Endothelial cell of umbilical vein (primary cell): ENCODE data around the gene INPP5A. TPM values are rescaled to one million over a fixed set of nuclear protein-coding genes. Genes with fewer than 3 reads are reported as not detected.

Source experiments
- BruUV-seq: library from RNA; stranded (reverse); fragments of 400-500 nt; replicated peaks from 2 replicates; lab custom pipeline; 2021; lab: Mats Ljungman, UMichigan
- CTCF ChIA-PET: fragments of 300-600, 350-600 bp; sonication (Branson Sonifier 250); formaldehyde crosslinking; loops from one replicate; lab custom pipeline; 2021; ENCODE audit warnings: antibody characterized with exemption, inconsistent platforms; lab: Charles Lee
- POLR2A ChIA-PET: fragments of 300-600, 350-600 bp; sonication (Branson Sonifier 250); formaldehyde crosslinking; loops from one replicate; lab custom pipeline; 2021; ENCODE audit warnings: antibody characterized with exemption, inconsistent platforms; lab: Charles Lee
- DNase-seq: peaks from one replicate; pipeline ENCODE4 v3.0.0-alpha.2; 2011; ENCODE audit warnings: low read depth, low spot score
- FAIRE-seq: peaks from 2 replicates; lab custom pipeline; 2011; peaks lifted over from hg19 to GRCh38; lab: Jason Lieb, UNC
- H2AFZ ChIP-seq: 2 replicates; pipeline ENCODE4 v1.6.0; 2012; ENCODE audit warnings: low read depth, low read length, control low read depth, inconsistent platforms
- H3K27ac ChIP-seq: 2 replicates; pipeline ENCODE4 v1.5.1; 2011; ENCODE audit warnings: low read depth, mild to moderate bottlenecking, control low read depth, low read length, moderate library complexity; ENCODE audit not compliant: insufficient read depth
- H3K27me3 ChIP-seq, 2 experiments: 2 replicates each; pipeline versions ENCODE4 v1.6.0 to v1.6.1; 2011; ENCODE audit warnings: low read length in 2 of 2, mixed read lengths in 1 of 2; ENCODE audit not compliant: control insufficient read depth in 2 of 2, insufficient read depth in 2 of 2
- H3K36me3 ChIP-seq, 2 experiments: 2 replicates in 1 of 2; 3 replicates in 1 of 2; pipeline ENCODE4 v1.5.1; 2011; ENCODE audit warnings: low read length in 2 of 2, mild to moderate bottlenecking in 1 of 2, moderate library complexity in 1 of 2; ENCODE audit not compliant: control insufficient read depth in 2 of 2, insufficient read depth in 2 of 2; ENCODE audit errors: extremely low read depth in 1 of 2
- H3K4me1 ChIP-seq: 3 replicates; pipeline ENCODE4 v1.5.1; 2011; ENCODE audit warnings: mild to moderate bottlenecking, low read length; ENCODE audit not compliant: control insufficient read depth, insufficient read depth; ENCODE audit errors: extremely low read depth
- H3K4me2 ChIP-seq: 2 replicates; pipeline ENCODE4 v1.6.1; 2011; ENCODE audit warnings: low read length, control low read depth, mixed read lengths; ENCODE audit not compliant: insufficient read depth
- H3K4me3 ChIP-seq, 3 experiments: fragments of 200-600 bp in 1 of 3; sonication (generic), shearing (Covaris generic) in 1 of 3; replicated peaks in 1 of 3; 2 replicates each; pipeline ENCODE4 v1.5.1; 2011 to 2016; ENCODE audit warnings: control low read depth in 3 of 3, low read length in 3 of 3, mild to moderate bottlenecking in 2 of 3, inconsistent platforms in 1 of 3, low read depth in 1 of 3, moderate library complexity in 1 of 3; ENCODE audit not compliant: insufficient read depth in 1 of 3
- H3K79me2 ChIP-seq: 2 replicates; pipeline ENCODE4 v1.6.0; 2012; ENCODE audit warnings: low read length, inconsistent platforms; ENCODE audit not compliant: control insufficient read depth, insufficient read depth
- H3K9ac ChIP-seq: replicated peaks from 2 replicates; pipeline ENCODE3; 2011; ENCODE audit warnings: low read length, control low read depth; ENCODE audit not compliant: insufficient read depth; ENCODE audit errors: extremely low read depth
- H3K9me1 ChIP-seq: replicated peaks from 3 replicates; pipeline ENCODE4 v1.6.0; 2011; ENCODE audit warnings: mild to moderate bottlenecking, low read length; ENCODE audit not compliant: control insufficient read depth, insufficient read depth; ENCODE audit errors: extremely low read depth
- H3K9me3 ChIP-seq: replicated peaks from 2 replicates; pipeline ENCODE4 v1.5.1; 2012; ENCODE audit warnings: low read length, inconsistent platforms; ENCODE audit not compliant: control insufficient read depth, insufficient read depth
- H4K20me1 ChIP-seq: replicated peaks from 2 replicates; pipeline ENCODE3; 2011; ENCODE audit warnings: mild to moderate bottlenecking, low read length; ENCODE audit not compliant: control insufficient read depth, insufficient read depth; ENCODE audit errors: extremely low read depth
- CTCF ChIP-seq, 2 donors: IDR thresholded peaks; 1 replicate in 1 of 2; 2 replicates in 1 of 2; pipeline ENCODE4 v1.5.1; 2011; ENCODE audit warnings: low read length in 2 of 2, mild to moderate bottlenecking in 2 of 2, moderate library complexity in 2 of 2, control low read depth in 1 of 2, inconsistent platforms in 1 of 2, low read depth in 1 of 2; ENCODE audit not compliant: insufficient read depth in 1 of 2; ENCODE audit errors: extremely low read depth in 1 of 2
- EZH2 ChIP-seq: IDR thresholded peaks from 2 replicates; pipeline ENCODE4 v1.6.1; 2012; ENCODE audit warnings: borderline replicate concordance, low read depth, mild to moderate bottlenecking, moderate library complexity, low read length, inconsistent platforms; ENCODE audit not compliant: severe bottlenecking
- JUN ChIP-seq: IDR thresholded peaks from 2 replicates; pipeline ENCODE4 v1.6.1; 2011; ENCODE audit warnings: borderline replicate concordance, low read depth; ENCODE audit not compliant: insufficient read length, insufficient read depth
- MAX ChIP-seq: IDR thresholded peaks from 2 replicates; pipeline ENCODE4 v1.6.1; 2011; ENCODE audit not compliant: insufficient read depth, insufficient read length
- POLR2A ChIP-seq: IDR thresholded peaks from 2 replicates; pipeline ENCODE4 v1.6.1; 2012; ENCODE audit warnings: low read depth, mild to moderate bottlenecking, control low read depth, low read length
- POLR2AphosphoS5 ChIP-seq: IDR thresholded peaks from 2 replicates; pipeline ENCODE4 v1.6.1; 2012; ENCODE audit warnings: low read depth, mild to moderate bottlenecking, control low read depth, low read length, moderate library complexity; ENCODE audit not compliant: insufficient read depth
- dilution Hi-C: fragments of 300-500 bp; cut with MboI; formaldehyde crosslinking; loops from one replicate; pipeline ENCODE4 v1.15.0; 2019; ENCODE audit warnings: low sequenced_read_pairs; ENCODE audit not compliant: extremely low pct_ligation_motif_present
- intact Hi-C: fragments of 100-400 bp; cut with micrococcal nuclease; formaldehyde crosslinking; loops from one replicate; pipeline ENCODE4 v1.10.0; 2022
- polyA plus RNA-seq, 4 experiments: library from polyadenylated mRNA; depleted of rRNA in 3 of 4; stranded (reverse) in 3 of 4; unstranded in 1 of 4; fragments of >200 nt; gene quantifications; 2 replicates each; pipeline versions ENCODE4 v1.2.1 to v1.2.3, GENCODE V29; 2011 to 2012; ENCODE audit warnings: missing spikeins in 1 of 4
- total RNA-seq: library from RNA; stranded (reverse); gene quantifications from 2 replicates; pipeline ENCODE4 v1.2.3, GENCODE V29; 2021

The INPP5A gene
- total and polyA plus RNA-seq, 2 donors (not counting 3 experiments of a cell fraction or from before 2014, with no cell fraction given) = 22.9 to 33.2 TPM

- dilution Hi-C loops = no loop called here
- Histone ChIP-seq H3K9me3 (no peaks in the 10 kb centered on the region), H3K27ac (no peak overlapping the region), H3K36me3 (no peaks in the 10 kb centered on the region), H3K4me1 (peaks cover 12% of the 10 kb centered on the region), H3K9me1 (no peaks in the 10 kb centered on the region), H3K79me2 (no peaks in the 10 kb centered on the region), H3K27me3 (no peaks in the 10 kb centered on the region), H4K20me1 (no peaks in the 10 kb centered on the region), H3K4me3 (no peak overlapping the region), H3K9ac (no peak overlapping the region), H2AFZ (no peak overlapping the region), H3K4me2 (no peak overlapping the region)
- intact Hi-C loops = no loop called here
- DNase-seq (no peak), FAIRE-seq (no peak)
- CTCF ChIA-PET = interaction anchor here (1.6 to 2.6 kb wide), 2 partner anchors 9 to 173 kb away, joined by 9 to 10 read pairs; no protein-coding TSS in a partner anchor
- no TSS peak for BruUV-seq
- POLR2A ChIA-PET = no interaction called here
- no peak for TF ChIP-seq EZH2
- TF ChIP-seq POLR2A = no peak
- TF ChIP-seq CTCF (IDR thresholded peaks at IDR 0.05; ENCODE audit: extremely low read depth in 1 of 2, insufficient read depth in 1 of 2, low read depth in 1 of 2, low read length in 2 of 2) = no peak
- no peak for TF ChIP-seq JUN
- TF ChIP-seq MAX = no peak
- no peak for TF ChIP-seq POLR2AphosphoS5
These were observed 95.5 kb downstream of the INPP5A start for GRCh38 chr10:132632851-132633684.
